CD14-positive monocyte (primary cell): ENCODE data around the gene DCLK2. TPM values are rescaled to one million over a fixed set of nuclear protein-coding genes. Genes with fewer than 3 reads are reported as not detected.

Experiments used
- DNase-seq, 3 donors: peaks; one replicate each; pipeline ENCODE4 v3.0.0-alpha.2; 2011 to 2022
- H2AFZ ChIP-seq: 2 replicates; pipeline ENCODE4 v1.6.0; 2012; ENCODE audit warnings: mild to moderate bottlenecking, low read depth, low read length, inconsistent platforms; ENCODE audit not compliant: insufficient read depth, poor library complexity, severe bottlenecking
- H3K27ac ChIP-seq, 2 donors: 1 replicate in 1 of 2; 2 replicates in 1 of 2; pipeline ENCODE4 v1.5.1; 2012 to 2013; ENCODE audit warnings: low read length in 2 of 2, control low read depth in 1 of 2, inconsistent platforms in 1 of 2, low read depth in 1 of 2, mild to moderate bottlenecking in 1 of 2
- H3K27me3 ChIP-seq, 2 donors: one replicate each; pipeline versions ENCODE4 v1.6.0 to v1.6.1; 2011 to 2013; ENCODE audit warnings: low read length in 2 of 2; ENCODE audit not compliant: control insufficient read depth in 2 of 2, insufficient read depth in 2 of 2
- H3K36me3 ChIP-seq, 2 donors: replicated peaks in 1 of 2; 1 replicate in 1 of 2; 2 replicates in 1 of 2; pipeline versions ENCODE4 v1.5.1 to v1.6.1; 2012 to 2013; ENCODE audit warnings: low read length in 2 of 2, control low read depth in 1 of 2, inconsistent platforms in 1 of 2, mild to moderate bottlenecking in 1 of 2; ENCODE audit not compliant: insufficient read depth in 2 of 2, control insufficient read depth in 1 of 2
- H3K4me1 ChIP-seq, 2 donors: 1 replicate in 1 of 2; 2 replicates in 1 of 2; pipeline versions ENCODE4 v1.5.1 to v1.6.1; 2012 to 2013; ENCODE audit warnings: low read length in 2 of 2, control low read depth in 1 of 2, inconsistent platforms in 1 of 2, mild to moderate bottlenecking in 1 of 2, moderate library complexity in 1 of 2; ENCODE audit not compliant: insufficient read depth in 2 of 2, control insufficient read depth in 1 of 2
- H3K4me2 ChIP-seq: replicated peaks from 2 replicates; pipeline ENCODE3; 2012; ENCODE audit warnings: low read length, moderate library complexity, mild to moderate bottlenecking; ENCODE audit not compliant: poor library complexity, severe bottlenecking; ENCODE audit errors: extremely low read depth
- H3K4me3 ChIP-seq, 3 experiments: fragments of 200-600 bp in 1 of 3; sonication (generic) in 1 of 3; replicated peaks in 1 of 3; 1 replicate in 2 of 3; 2 replicates in 1 of 3; pipeline ENCODE4 v1.5.1; 2011 to 2013; ENCODE audit warnings: low read length in 3 of 3, mild to moderate bottlenecking in 3 of 3, control low read depth in 2 of 3, low read depth in 2 of 3, inconsistent platforms in 1 of 3, moderate library complexity in 1 of 3
- H3K79me2 ChIP-seq: 2 replicates; pipeline ENCODE4 v1.6.0; 2012; ENCODE audit warnings: mild to moderate bottlenecking, control low read depth, inconsistent platforms, low read length, moderate library complexity; ENCODE audit not compliant: insufficient read depth
- H3K9ac ChIP-seq: 2 replicates; pipeline ENCODE4 v1.6.0; 2017; ENCODE audit warnings: low read length, mild to moderate bottlenecking; ENCODE audit not compliant: insufficient read depth, poor library complexity, severe bottlenecking
- H3K9me3 ChIP-seq, 2 donors: replicated peaks in 1 of 2; 1 replicate in 1 of 2; 2 replicates in 1 of 2; pipeline versions ENCODE4 v1.5.1 to v1.6.1; 2012 to 2013; ENCODE audit warnings: low read length in 2 of 2, control low read depth in 1 of 2; ENCODE audit not compliant: control insufficient read depth in 1 of 2, insufficient read depth in 1 of 2
- H4K20me1 ChIP-seq: 2 replicates; pipeline ENCODE4 v1.6.0; 2012; ENCODE audit warnings: mild to moderate bottlenecking, low read length, control low read depth, moderate library complexity; ENCODE audit not compliant: insufficient read depth
- H3K27ac Mint-ChIP-seq, 7 donors: one replicate each; pipeline ENCODE4 v1.8.0; 2020; ENCODE audit warnings: mild to moderate bottlenecking in 7 of 7, mixed read lengths in 7 of 7, moderate library complexity in 6 of 7, inconsistent platforms in 2 of 7
- H3K27me3 Mint-ChIP-seq, 3 donors: one replicate each; pipeline ENCODE4 v1.8.0; 2021 to 2022; ENCODE audit warnings: low read depth in 3 of 3, mild to moderate bottlenecking in 3 of 3, mixed read lengths in 3 of 3, moderate library complexity in 3 of 3, inconsistent platforms in 1 of 3
- H3K36me3 Mint-ChIP-seq, 2 donors: one replicate each; pipeline ENCODE4 v1.8.0; 2020; ENCODE audit warnings: mixed read lengths in 2 of 2, inconsistent platforms in 1 of 2, mild to moderate bottlenecking in 1 of 2
- H3K4me1 Mint-ChIP-seq: one replicate; pipeline ENCODE4 v1.8.0; 2020; ENCODE audit warnings: mild to moderate bottlenecking, mixed read lengths
- H3K4me3 Mint-ChIP-seq, 2 donors: one replicate each; pipeline ENCODE4 v1.8.0; 2020; ENCODE audit warnings: mild to moderate bottlenecking in 2 of 2, mixed read lengths in 2 of 2, moderate library complexity in 1 of 2
- H3K9me3 Mint-ChIP-seq, 7 donors: one replicate each; pipeline ENCODE4 v1.8.0; 2020 to 2022; ENCODE audit warnings: mixed read lengths in 7 of 7, mild to moderate bottlenecking in 6 of 7, moderate library complexity in 6 of 7, inconsistent platforms in 2 of 7
- WGBS: methylation state at CpG from one replicate; pipeline ENCODE4 v1.1.5; 2013; ENCODE audit warnings: missing lambda C conversion rate; ENCODE audit not compliant: insufficient coverage; 5-methylcytosine and 5-hydroxymethylcytosine counted together
- intact Hi-C, 2 donors: fragments of 100-400 bp; cut with micrococcal nuclease; formaldehyde crosslinking; loops; one replicate each; pipeline versions ENCODE4 v1.15.0 to v1.15.1; 2023
- polyA plus RNA-seq, 3 donors: library from polyadenylated mRNA; depleted of rRNA in 1 of 3; unstranded in 2 of 3; stranded (reverse) in 1 of 3; fragments of 300-500 nt in 2 of 3; fragments of >200 nt in 1 of 3; fragmentation: Illumina TruSeq in 2 of 3; gene quantifications; 1 replicate in 2 of 3; 2 replicates in 1 of 3; pipeline ENCODE4 v1.2.3, GENCODE V29; 2012 to 2021
- TF ChIP-seq, protein P1 (sequence below): fragments of 200-600 bp; IDR thresholded peaks from one replicate; pipeline ENCODE4 v1.8.0; 2022; ENCODE audit warnings: antibody characterized with exemption, mild to moderate bottlenecking

The DCLK2 gene
- polyA plus RNA-seq, 3 donors = 0.13 TPM; not detected in 2

DNA sequence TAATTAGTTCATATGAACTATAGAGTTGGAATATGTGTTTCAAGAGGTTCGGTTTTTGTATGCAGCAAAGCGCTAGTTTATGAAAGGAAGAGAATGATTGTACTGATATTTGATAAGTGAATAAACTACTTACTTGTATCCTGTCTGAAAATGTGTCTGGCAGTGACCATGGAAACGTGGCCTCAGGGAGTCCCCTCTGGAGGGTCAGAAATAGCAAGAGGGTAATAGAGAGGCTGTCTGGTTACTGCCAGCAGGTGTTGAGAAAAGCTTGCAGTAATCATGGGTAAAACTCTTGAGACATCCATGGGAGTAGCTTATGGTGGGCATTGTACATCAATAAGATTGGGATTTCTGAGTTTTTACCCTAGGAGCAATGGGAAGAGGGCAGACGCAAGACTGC is 77.1 kb downstream of the DCLK2 start:
- no peak for DNase-seq
- no peaks in the 10 kb centered on the region for H3K36me3 Mint-ChIP-seq
- H3K9me3 ChIP-seq = no peaks in the 10 kb centered on the region
- no peaks in the 10 kb centered on the region for H4K20me1 ChIP-seq
- H3K9me3 Mint-ChIP-seq = peaks cover 0 to 2% (median 0%) of the 10 kb centered on the region in 7 donors
- no peak overlapping the region for H3K27ac ChIP-seq
- intact Hi-C loops = no loop called here
- no peak overlapping the region for H3K4me3 ChIP-seq
- H3K79me2 ChIP-seq = no peaks in the 10 kb centered on the region
- WGBS = 95% methylated on average over 4 of the region's 4 CpGs
- TF ChIP-seq, protein P1, sequence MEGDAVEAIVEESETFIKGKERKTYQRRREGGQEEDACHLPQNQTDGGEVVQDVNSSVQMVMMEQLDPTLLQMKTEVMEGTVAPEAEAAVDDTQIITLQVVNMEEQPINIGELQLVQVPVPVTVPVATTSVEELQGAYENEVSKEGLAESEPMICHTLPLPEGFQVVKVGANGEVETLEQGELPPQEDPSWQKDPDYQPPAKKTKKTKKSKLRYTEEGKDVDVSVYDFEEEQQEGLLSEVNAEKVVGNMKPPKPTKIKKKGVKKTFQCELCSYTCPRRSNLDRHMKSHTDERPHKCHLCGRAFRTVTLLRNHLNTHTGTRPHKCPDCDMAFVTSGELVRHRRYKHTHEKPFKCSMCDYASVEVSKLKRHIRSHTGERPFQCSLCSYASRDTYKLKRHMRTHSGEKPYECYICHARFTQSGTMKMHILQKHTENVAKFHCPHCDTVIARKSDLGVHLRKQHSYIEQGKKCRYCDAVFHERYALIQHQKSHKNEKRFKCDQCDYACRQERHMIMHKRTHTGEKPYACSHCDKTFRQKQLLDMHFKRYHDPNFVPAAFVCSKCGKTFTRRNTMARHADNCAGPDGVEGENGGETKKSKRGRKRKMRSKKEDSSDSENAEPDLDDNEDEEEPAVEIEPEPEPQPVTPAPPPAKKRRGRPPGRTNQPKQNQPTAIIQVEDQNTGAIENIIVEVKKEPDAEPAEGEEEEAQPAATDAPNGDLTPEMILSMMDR = no peak
- no peaks in the 10 kb centered on the region for H3K4me1 Mint-ChIP-seq
- no peak overlapping the region for H3K27ac Mint-ChIP-seq
- H3K4me1 ChIP-seq = no peaks in the 10 kb centered on the region
- H3K9ac ChIP-seq = no peak overlapping the region
- no peak overlapping the region for H3K4me2 ChIP-seq
- H3K27me3 ChIP-seq = no peaks in the 10 kb centered on the region
- H3K4me3 Mint-ChIP-seq = no peak overlapping the region
- no peak overlapping the region for H2AFZ ChIP-seq
- no peaks in the 10 kb centered on the region for H3K36me3 ChIP-seq
- peaks cover 0 to 5% (median 0%) of the 10 kb centered on the region in 3 donors for H3K27me3 Mint-ChIP-seq

DNA sequence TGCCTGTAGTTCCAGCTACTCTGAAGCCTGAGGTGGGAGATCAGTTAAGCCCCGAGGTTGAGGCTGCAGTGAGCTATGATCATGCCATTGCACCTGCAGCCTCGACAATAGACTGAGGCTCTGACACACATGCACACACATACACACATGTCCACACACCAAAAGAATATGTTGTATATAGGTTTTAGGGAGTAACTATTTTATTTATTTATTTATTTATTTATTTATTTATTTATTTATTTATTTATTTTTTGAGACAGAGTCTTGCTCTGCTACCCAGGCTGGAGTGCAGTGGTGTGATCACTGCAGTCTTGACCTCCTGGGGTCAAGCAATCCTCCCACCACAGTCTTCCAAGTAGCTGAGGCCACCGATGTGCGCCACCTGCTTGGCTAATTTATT is 78.3 kb downstream of the DCLK2 start:
- no peak overlapping the region for H3K27ac Mint-ChIP-seq
- Histone ChIP-seq H3K4me3 (no peak overlapping the region), H3K27ac (no peak overlapping the region), H2AFZ (no peak overlapping the region), H3K36me3 (no peaks in the 10 kb centered on the region), H3K4me2 (no peak overlapping the region), H3K9me3 (no peaks in the 10 kb centered on the region), H3K79me2 (no peaks in the 10 kb centered on the region), H3K27me3 (no peaks in the 10 kb centered on the region), H4K20me1 (no peaks in the 10 kb centered on the region), H3K9ac (no peak overlapping the region), H3K4me1 (no peaks in the 10 kb centered on the region)
- no CpG with 5 or more reads among the region's 4 CpGs for WGBS
- TF ChIP-seq, protein P1 = no peak
- H3K36me3 Mint-ChIP-seq = no peaks in the 10 kb centered on the region
- no peaks in the 10 kb centered on the region for H3K27me3 Mint-ChIP-seq
- H3K4me3 Mint-ChIP-seq = no peak overlapping the region
- DNase-seq = no peak
- H3K9me3 Mint-ChIP-seq = peaks cover 0 to 2% (median 0%) of the 10 kb centered on the region in 7 donors
- H3K4me1 Mint-ChIP-seq = no peaks in the 10 kb centered on the region
- intact Hi-C loops = no loop called here
